Activated naive CD8-positive, alpha-beta T cell treated with anti-CD3 and anti-CD28 coated beads, Interleukin-2, amount 50 U/mL, for 24 hours (primary cell): Measurements from ENCODE around the gene RGS3.

Source experiments
- ATAC-seq: fragments of 150-1000 bp; cut with Tn5 transposase; one replicate; pipeline ENCODE4 v1.10.0; 2021
- DNase-seq: peaks from one replicate; pipeline ENCODE4 v3.0.0; 2021
- H3K27ac Mint-ChIP-seq: one replicate; pipeline ENCODE4 v1.8.0; 2021; ENCODE audit warnings: mild to moderate bottlenecking, mixed read lengths
- H3K27me3 Mint-ChIP-seq: one replicate; pipeline ENCODE4 v1.8.0; 2021; ENCODE audit warnings: mixed read lengths
- H3K36me3 Mint-ChIP-seq: one replicate; pipeline ENCODE4 v1.8.0; 2021; ENCODE audit warnings: low read depth, mixed read lengths
- H3K4me1 Mint-ChIP-seq: one replicate; pipeline ENCODE4 v1.8.0; 2021; ENCODE audit warnings: mixed read lengths
- H3K4me3 Mint-ChIP-seq: one replicate; pipeline ENCODE4 v1.8.0; 2021; ENCODE audit warnings: mild to moderate bottlenecking, moderate library complexity, mixed read lengths
- H3K9me3 Mint-ChIP-seq: one replicate; pipeline ENCODE4 v1.8.0; 2021; ENCODE audit warnings: mixed read lengths

Gene RGS3

GRCh38 chr9:113619491-113620376 lies 156.2 kb downstream of the RGS3 start:
- Mint-ChIP-seq H3K9me3 (no peaks in the 10 kb centered on the region), H3K4me1 (peaks cover 89% of the 10 kb centered on the region), H3K27ac (peak overlapping the region; percentile 73)

GRCh38 chr9:113620377-113621161 lies 157.0 kb downstream of the RGS3 start:
- DNase-seq (peak; percentile 70), ATAC-seq (peak; percentile 60)
- Mint-ChIP-seq H3K27ac (peak overlapping the region; percentile 99), H3K4me1 (peaks cover 81% of the 10 kb centered on the region), H3K27me3 (peaks cover 4% of the 10 kb centered on the region), H3K4me3 (peak overlapping the region; percentile 49), H3K9me3 (no peaks in the 10 kb centered on the region), H3K36me3 (peaks cover 1% of the 10 kb centered on the region)

More at GRCh38 chr9:113619491-113620376, 156.2 kb downstream of the RGS3 start:
- no peak for ATAC-seq
- peaks cover 1% of the 10 kb centered on the region for H3K36me3 Mint-ChIP-seq
- H3K4me3 Mint-ChIP-seq: no peak overlapping the region
- peaks cover 4% of the 10 kb centered on the region for H3K27me3 Mint-ChIP-seq
- DNase-seq: no peak

GRCh38 chr9:113621309-113621791 lies 157.8 kb downstream of the RGS3 start:
- H3K9me3 Mint-ChIP-seq: no peaks in the 10 kb centered on the region
- ATAC-seq (no peak), DNase-seq (no peak)
- H3K27me3 Mint-ChIP-seq: peaks cover 4% of the 10 kb centered on the region
- H3K4me1 Mint-ChIP-seq: peaks cover 73% of the 10 kb centered on the region
- H3K27ac Mint-ChIP-seq: peak overlapping the region; percentile 99
- peaks cover 1% of the 10 kb centered on the region for H3K36me3 Mint-ChIP-seq
- H3K4me3 Mint-ChIP-seq: no peak overlapping the region

- DNase-seq (no peak), ATAC-seq (no peak)
- H3K27me3 Mint-ChIP-seq: peaks cover 4% of the 10 kb centered on the region
- peaks cover 68% of the 10 kb centered on the region for H3K4me1 Mint-ChIP-seq
- no peaks in the 10 kb centered on the region for H3K9me3 Mint-ChIP-seq
- H3K4me3 Mint-ChIP-seq: no peak overlapping the region
- H3K36me3 Mint-ChIP-seq: peaks cover 1% of the 10 kb centered on the region
- H3K27ac Mint-ChIP-seq: peak overlapping the region; percentile 99
Observed at GRCh38 chr9:113621980-113622379, 158.5 kb downstream of the RGS3 start.

- Mint-ChIP-seq H3K9me3 (no peaks in the 10 kb centered on the region), H3K27me3 (peaks cover 5% of the 10 kb centered on the region), H3K4me1 (peaks cover 60% of the 10 kb centered on the region), H3K4me3 (peak overlapping the region; percentile 74), H3K27ac (peak overlapping the region; percentile 99), H3K36me3 (peaks cover 1% of the 10 kb centered on the region)
- peak; percentile 91 for ATAC-seq
- DNase-seq: peak; percentile 76
Observed at GRCh38 chr9:113622600-113623400, 159.3 kb downstream of the RGS3 start.

- Mint-ChIP-seq H3K36me3 (peaks cover 1% of the 10 kb centered on the region), H3K9me3 (no peaks in the 10 kb centered on the region), H3K4me3 (peak overlapping the region; percentile 74), H3K27ac (peak overlapping the region; percentile 99), H3K4me1 (peaks cover 54% of the 10 kb centered on the region), H3K27me3 (peaks cover 6% of the 10 kb centered on the region)
- ATAC-seq: no peak
- no peak for DNase-seq
Observed at GRCh38 chr9:113623851-113624485, 160.4 kb downstream of the RGS3 start.

GRCh38 chr9:113624721-113625120 lies 161.2 kb downstream of the RGS3 start:
- ATAC-seq: no peak
- H3K27ac Mint-ChIP-seq: peak overlapping the region; percentile 55

GRCh38 chr9:113625486-113625885 lies 162.0 kb downstream of the RGS3 start:
- Mint-ChIP-seq H3K4me1 (peaks cover 39% of the 10 kb centered on the region), H3K27ac (no peak overlapping the region), H3K9me3 (no peaks in the 10 kb centered on the region), H3K4me3 (no peak overlapping the region), H3K27me3 (peaks cover 4% of the 10 kb centered on the region), H3K36me3 (peaks cover 1% of the 10 kb centered on the region)
- no peak for DNase-seq
- no peak for ATAC-seq

More at GRCh38 chr9:113624721-113625120, 161.2 kb downstream of the RGS3 start:
- Mint-ChIP-seq H3K36me3 (peaks cover 1% of the 10 kb centered on the region), H3K4me3 (no peak overlapping the region), H3K27me3 (peaks cover 6% of the 10 kb centered on the region), H3K9me3 (no peaks in the 10 kb centered on the region), H3K4me1 (peaks cover 46% of the 10 kb centered on the region)
- DNase-seq: no peak

- no peaks in the 10 kb centered on the region for H3K9me3 Mint-ChIP-seq
- peaks cover 24% of the 10 kb centered on the region for H3K4me1 Mint-ChIP-seq
Observed at GRCh38 chr9:113626735-113627495, 163.4 kb downstream of the RGS3 start.

GRCh38 chr9:113628621-113629020 lies 165.1 kb downstream of the RGS3 start:
- no peaks in the 10 kb centered on the region for H3K9me3 Mint-ChIP-seq
- H3K4me1 Mint-ChIP-seq: peaks cover 21% of the 10 kb centered on the region
- ATAC-seq: no peak
- no peak overlapping the region for H3K4me3 Mint-ChIP-seq
- H3K36me3 Mint-ChIP-seq: no peaks in the 10 kb centered on the region
- no peak overlapping the region for H3K27ac Mint-ChIP-seq
- H3K27me3 Mint-ChIP-seq: peaks cover 9% of the 10 kb centered on the region
- no peak for DNase-seq

More at GRCh38 chr9:113626735-113627495, 163.4 kb downstream of the RGS3 start:
- Mint-ChIP-seq H3K4me3 (no peak overlapping the region), H3K36me3 (no peaks in the 10 kb centered on the region), H3K27me3 (peaks cover 4% of the 10 kb centered on the region), H3K27ac (no peak overlapping the region)
- DNase-seq (no peak), ATAC-seq (no peak)

- no peak overlapping the region for H3K27ac Mint-ChIP-seq
- H3K9me3 Mint-ChIP-seq: no peaks in the 10 kb centered on the region
- no peak overlapping the region for H3K4me3 Mint-ChIP-seq
- peaks cover 14% of the 10 kb centered on the region for H3K27me3 Mint-ChIP-seq
- DNase-seq (no peak), ATAC-seq (no peak)
- H3K36me3 Mint-ChIP-seq: no peaks in the 10 kb centered on the region
- H3K4me1 Mint-ChIP-seq: peaks cover 14% of the 10 kb centered on the region
Observed at GRCh38 chr9:113630386-113631136, 167.0 kb downstream of the RGS3 start.

GRCh38 chr9:113631137-113631765 lies 167.7 kb downstream of the RGS3 start:
- no peak for DNase-seq
- H3K27ac Mint-ChIP-seq: no peak overlapping the region

More at GRCh38 chr9:113631137-113631765, 167.7 kb downstream of the RGS3 start:
- no peaks in the 10 kb centered on the region for H3K36me3 Mint-ChIP-seq
- H3K4me3 Mint-ChIP-seq: no peak overlapping the region
- H3K27me3 Mint-ChIP-seq: peaks cover 14% of the 10 kb centered on the region
- H3K4me1 Mint-ChIP-seq: peaks cover 14% of the 10 kb centered on the region
- no peaks in the 10 kb centered on the region for H3K9me3 Mint-ChIP-seq
- ATAC-seq: no peak
